Endothelial cell of umbilical vein (primary cell): ENCODE data around the gene SDC4. TPM values are rescaled to one million over a fixed set of nuclear protein-coding genes. Genes with fewer than 3 reads are reported as not detected.
A peak's percentile ranks its signal among the peaks of the same experiment; 100 is the strongest.

ENCODE experiments used
- BruUV-seq: library from RNA; stranded (reverse); fragments of 400-500 nt; replicated peaks from 2 replicates; lab custom pipeline; 2021; lab: Mats Ljungman, UMichigan
- CTCF ChIA-PET: fragments of 300-600, 350-600 bp; sonication (Branson Sonifier 250); formaldehyde crosslinking; loops from one replicate; lab custom pipeline; 2021; ENCODE audit warnings: antibody characterized with exemption, inconsistent platforms; lab: Charles Lee
- POLR2A ChIA-PET: fragments of 300-600, 350-600 bp; sonication (Branson Sonifier 250); formaldehyde crosslinking; loops from one replicate; lab custom pipeline; 2021; ENCODE audit warnings: antibody characterized with exemption, inconsistent platforms; lab: Charles Lee
- DNase-seq: peaks from one replicate; pipeline ENCODE4 v3.0.0-alpha.2; 2011; ENCODE audit warnings: low read depth, low spot score
- FAIRE-seq: peaks from 2 replicates; lab custom pipeline; 2011; peaks lifted over from hg19 to GRCh38; lab: Jason Lieb, UNC
- H2AFZ ChIP-seq: 2 replicates; pipeline ENCODE4 v1.6.0; 2012; ENCODE audit warnings: low read depth, low read length, control low read depth, inconsistent platforms
- H3K27ac ChIP-seq: 2 replicates; pipeline ENCODE4 v1.5.1; 2011; ENCODE audit warnings: low read depth, mild to moderate bottlenecking, control low read depth, low read length, moderate library complexity; ENCODE audit not compliant: insufficient read depth
- H3K27me3 ChIP-seq, 2 experiments: 2 replicates each; pipeline versions ENCODE4 v1.6.0 to v1.6.1; 2011; ENCODE audit warnings: low read length in 2 of 2, mixed read lengths in 1 of 2; ENCODE audit not compliant: control insufficient read depth in 2 of 2, insufficient read depth in 2 of 2
- H3K36me3 ChIP-seq, 2 experiments: 2 replicates in 1 of 2; 3 replicates in 1 of 2; pipeline ENCODE4 v1.5.1; 2011; ENCODE audit warnings: low read length in 2 of 2, mild to moderate bottlenecking in 1 of 2, moderate library complexity in 1 of 2; ENCODE audit not compliant: control insufficient read depth in 2 of 2, insufficient read depth in 2 of 2; ENCODE audit errors: extremely low read depth in 1 of 2
- H3K4me1 ChIP-seq: 3 replicates; pipeline ENCODE4 v1.5.1; 2011; ENCODE audit warnings: mild to moderate bottlenecking, low read length; ENCODE audit not compliant: control insufficient read depth, insufficient read depth; ENCODE audit errors: extremely low read depth
- H3K4me2 ChIP-seq: 2 replicates; pipeline ENCODE4 v1.6.1; 2011; ENCODE audit warnings: low read length, control low read depth, mixed read lengths; ENCODE audit not compliant: insufficient read depth
- H3K4me3 ChIP-seq, 3 experiments: fragments of 200-600 bp in 1 of 3; sonication (generic), shearing (Covaris generic) in 1 of 3; replicated peaks in 1 of 3; 2 replicates each; pipeline ENCODE4 v1.5.1; 2011 to 2016; ENCODE audit warnings: control low read depth in 3 of 3, low read length in 3 of 3, mild to moderate bottlenecking in 2 of 3, inconsistent platforms in 1 of 3, low read depth in 1 of 3, moderate library complexity in 1 of 3; ENCODE audit not compliant: insufficient read depth in 1 of 3
- H3K79me2 ChIP-seq: 2 replicates; pipeline ENCODE4 v1.6.0; 2012; ENCODE audit warnings: low read length, inconsistent platforms; ENCODE audit not compliant: control insufficient read depth, insufficient read depth
- H3K9ac ChIP-seq: replicated peaks from 2 replicates; pipeline ENCODE3; 2011; ENCODE audit warnings: low read length, control low read depth; ENCODE audit not compliant: insufficient read depth; ENCODE audit errors: extremely low read depth
- H3K9me1 ChIP-seq: replicated peaks from 3 replicates; pipeline ENCODE4 v1.6.0; 2011; ENCODE audit warnings: mild to moderate bottlenecking, low read length; ENCODE audit not compliant: control insufficient read depth, insufficient read depth; ENCODE audit errors: extremely low read depth
- H3K9me3 ChIP-seq: replicated peaks from 2 replicates; pipeline ENCODE4 v1.5.1; 2012; ENCODE audit warnings: low read length, inconsistent platforms; ENCODE audit not compliant: control insufficient read depth, insufficient read depth
- H4K20me1 ChIP-seq: replicated peaks from 2 replicates; pipeline ENCODE3; 2011; ENCODE audit warnings: mild to moderate bottlenecking, low read length; ENCODE audit not compliant: control insufficient read depth, insufficient read depth; ENCODE audit errors: extremely low read depth
- CTCF ChIP-seq, 2 donors: IDR thresholded peaks; 1 replicate in 1 of 2; 2 replicates in 1 of 2; pipeline ENCODE4 v1.5.1; 2011; ENCODE audit warnings: low read length in 2 of 2, mild to moderate bottlenecking in 2 of 2, moderate library complexity in 2 of 2, control low read depth in 1 of 2, inconsistent platforms in 1 of 2, low read depth in 1 of 2; ENCODE audit not compliant: insufficient read depth in 1 of 2; ENCODE audit errors: extremely low read depth in 1 of 2
- EZH2 ChIP-seq: IDR thresholded peaks from 2 replicates; pipeline ENCODE4 v1.6.1; 2012; ENCODE audit warnings: borderline replicate concordance, low read depth, mild to moderate bottlenecking, moderate library complexity, low read length, inconsistent platforms; ENCODE audit not compliant: severe bottlenecking
- FOS ChIP-seq: IDR thresholded peaks from 2 replicates; pipeline ENCODE4 v1.6.1; 2011; ENCODE audit warnings: mild to moderate bottlenecking, low read length, moderate library complexity, borderline replicate concordance; ENCODE audit not compliant: insufficient read depth
- GATA2 ChIP-seq: IDR thresholded peaks from 2 replicates; pipeline ENCODE4 v1.7.0; 2011; ENCODE audit warnings: low read depth, mild to moderate bottlenecking, moderate library complexity, mixed read lengths, low read length; ENCODE audit not compliant: insufficient read length, insufficient read depth
- JUN ChIP-seq: IDR thresholded peaks from 2 replicates; pipeline ENCODE4 v1.6.1; 2011; ENCODE audit warnings: borderline replicate concordance, low read depth; ENCODE audit not compliant: insufficient read length, insufficient read depth
- MYC ChIP-seq: IDR thresholded peaks from one replicate; pipeline ENCODE4 v1.6.1; 2011; ENCODE audit warnings: mild to moderate bottlenecking, low read depth, low read length
- POLR2A ChIP-seq: IDR thresholded peaks from 2 replicates; pipeline ENCODE4 v1.6.1; 2012; ENCODE audit warnings: low read depth, mild to moderate bottlenecking, control low read depth, low read length
- POLR2AphosphoS5 ChIP-seq: IDR thresholded peaks from 2 replicates; pipeline ENCODE4 v1.6.1; 2012; ENCODE audit warnings: low read depth, mild to moderate bottlenecking, control low read depth, low read length, moderate library complexity; ENCODE audit not compliant: insufficient read depth
- dilution Hi-C: fragments of 300-500 bp; cut with MboI; formaldehyde crosslinking; loops from one replicate; pipeline ENCODE4 v1.15.0; 2019; ENCODE audit warnings: low sequenced_read_pairs; ENCODE audit not compliant: extremely low pct_ligation_motif_present
- intact Hi-C: fragments of 100-400 bp; cut with micrococcal nuclease; formaldehyde crosslinking; loops from one replicate; pipeline ENCODE4 v1.10.0; 2022
- polyA plus RNA-seq, 4 experiments: library from polyadenylated mRNA; depleted of rRNA in 3 of 4; stranded (reverse) in 3 of 4; unstranded in 1 of 4; fragments of >200 nt; gene quantifications; 2 replicates each; pipeline versions ENCODE4 v1.2.1 to v1.2.3, GENCODE V29; 2011 to 2012; ENCODE audit warnings: missing spikeins in 1 of 4
- total RNA-seq: library from RNA; stranded (reverse); gene quantifications from 2 replicates; pipeline ENCODE4 v1.2.3, GENCODE V29; 2021
- TF ChIP-seq, protein P1 (sequence below): IDR thresholded peaks from 2 replicates; pipeline ENCODE4 v1.6.1; 2011; ENCODE audit not compliant: insufficient read depth, insufficient read length

The SDC4 gene
- total and polyA plus RNA-seq, 2 donors (not counting 3 experiments of a cell fraction or from before 2014, with no cell fraction given), result 26.3 to 32.0 TPM

DNA sequence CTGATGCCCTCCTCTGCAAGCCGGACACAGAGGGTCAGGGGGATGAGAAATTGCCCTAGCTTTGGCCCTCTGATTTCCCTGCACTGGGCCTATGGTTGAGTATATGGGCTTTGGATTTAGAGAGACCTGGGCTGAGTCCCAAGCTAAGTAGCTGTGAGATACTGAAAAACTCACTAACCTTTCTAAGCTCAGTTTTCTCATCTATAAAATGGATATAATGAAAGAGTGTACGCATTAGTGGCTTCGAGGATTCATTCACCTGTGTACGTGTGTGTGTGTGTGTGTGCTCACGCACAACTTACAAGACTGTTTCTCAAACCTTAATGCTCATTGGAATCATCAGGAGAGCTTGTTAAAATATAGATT lies 54.2 kb downstream of the SDC4 start:
- Histone ChIP-seq H3K9ac (no peak overlapping the region), H4K20me1 (no peaks in the 10 kb centered on the region), H3K4me3 (no peak overlapping the region), H3K27ac (no peak overlapping the region), H3K9me3 (no peaks in the 10 kb centered on the region), H3K4me2 (no peak overlapping the region), H3K4me1 (peaks cover 9% of the 10 kb centered on the region), H2AFZ (no peak overlapping the region), H3K79me2 (no peaks in the 10 kb centered on the region), H3K9me1 (no peaks in the 10 kb centered on the region), H3K27me3 (peaks cover 0 to 8% of the 10 kb centered on the region in 2 experiments), H3K36me3 (no peaks in the 10 kb centered on the region)
- TF ChIP-seq EZH2 (peak; percentile 11), JUN (no peak)
- dilution Hi-C loops, result no loop called here
- no TSS peak for BruUV-seq
- intact Hi-C loops, result loop anchor here (5.0 to 10.0 kb wide), 4 partner anchors 57 to 409 kb away; partner anchors contain the start of genes PABPC1L and YWHAB
- DNase-seq (no peak), FAIRE-seq (no peak)
- ChIA-PET POLR2A (interaction anchor here (1.1 kb wide), 1 partner anchor 8 kb away, joined by 3 read pairs; no protein-coding TSS in a partner anchor), CTCF (interaction anchor here (0.5 to 6.9 kb wide), 64 partner anchors 8 to 1761 kb away, joined by 3 to 169 read pairs (median 4); partner anchors contain the start of genes KCNS1, MATN4 and SYS1)

DNA sequence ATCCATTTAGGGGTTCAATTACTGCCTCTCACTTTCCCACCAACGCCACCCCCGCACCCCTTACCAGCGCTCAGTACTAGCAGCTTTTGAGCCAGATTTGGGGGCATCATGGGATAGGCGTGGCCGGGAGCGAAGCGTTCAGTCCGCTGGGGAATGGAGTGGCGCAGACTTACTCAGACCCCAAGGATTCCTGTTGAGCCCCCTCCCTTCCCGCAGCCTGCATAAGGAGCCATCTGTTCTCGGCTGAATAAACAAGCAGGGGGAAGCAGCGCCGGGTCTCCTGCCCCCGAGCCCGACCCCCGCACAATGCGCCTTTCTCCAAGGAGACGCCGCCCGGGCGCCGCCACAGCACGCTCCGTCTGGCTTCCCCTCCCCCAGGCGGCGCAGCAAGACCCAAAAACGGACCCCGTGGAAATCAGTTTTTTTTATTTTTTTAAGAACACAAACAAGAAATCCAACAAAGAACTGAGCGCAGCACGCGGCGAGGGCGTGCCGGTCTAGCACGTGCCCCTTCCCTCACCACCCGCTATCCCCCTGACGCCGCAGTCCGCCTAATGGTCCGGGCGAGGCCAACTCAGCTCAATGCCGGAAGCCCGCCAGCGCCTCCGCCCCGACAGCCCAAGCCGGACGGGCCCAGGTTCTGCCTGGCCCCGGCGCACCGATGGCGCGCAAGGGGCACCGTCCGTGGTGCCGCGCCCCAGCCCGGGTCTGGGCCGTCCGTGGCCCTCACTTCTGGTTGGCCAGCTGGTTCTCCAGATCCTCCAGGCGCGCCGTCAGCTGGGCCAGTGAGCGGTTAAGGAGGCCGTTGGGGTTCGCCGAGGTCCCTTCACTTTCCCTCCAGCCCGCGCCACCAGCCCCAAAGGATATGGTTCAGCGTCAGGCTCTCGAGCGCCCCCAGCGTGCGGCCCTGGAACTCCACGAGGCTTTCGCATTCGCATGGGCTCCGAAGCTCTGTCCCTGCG lies 54.9 kb downstream of the SDC4 start:
- intact Hi-C loops, result loop anchor here (5.0 to 10.0 kb wide), 4 partner anchors 56 to 409 kb away; partner anchors contain the start of genes PABPC1L and YWHAB
- Histone ChIP-seq H4K20me1 (no peaks in the 10 kb centered on the region), H3K27ac (peak overlapping the region; percentile 37), H3K4me2 (peak overlapping the region; percentile 69), H3K4me1 (peaks cover 9% of the 10 kb centered on the region), H3K9me3 (no peaks in the 10 kb centered on the region), H3K79me2 (no peaks in the 10 kb centered on the region), H3K9me1 (no peaks in the 10 kb centered on the region), H3K9ac (peak overlapping the region; percentile 64), H3K27me3 (peaks cover 0 to 8% of the 10 kb centered on the region in 2 experiments), H3K36me3 (no peaks in the 10 kb centered on the region), H3K4me3 (peak overlapping the region; percentile 33 to 51 (median 47)), H2AFZ (peak overlapping the region; percentile 98)
- DNase-seq (peak; percentile 76), FAIRE-seq (peak; percentile 83)
- CTCF ChIA-PET, result interaction anchor here (0.6 to 6.9 kb wide), 64 partner anchors 7 to 610 kb away, joined by 3 to 169 read pairs (median 4); partner anchors contain the start of genes KCNS1, MATN4 and SYS1
- POLR2A ChIA-PET, result interaction anchor here (1.1 kb wide), 1 partner anchor 9 kb away, joined by 3 read pairs; no protein-coding TSS in a partner anchor
- no TSS peak for BruUV-seq
- dilution Hi-C loops, result no loop called here
- TF ChIP-seq POLR2AphosphoS5 (peak; percentile 21), EZH2 (peak; percentile 18), POLR2A (no peak), JUN (no peak), GATA2 (no peak), MYC (no peak), CTCF (IDR thresholded peaks at IDR 0.05; ENCODE audit: extremely low read depth in 1 of 2, insufficient read depth in 1 of 2, low read depth in 1 of 2, low read length in 2 of 2) (peak; percentile 95 to 99), FOS (no peak)
- TF ChIP-seq, protein P1, sequence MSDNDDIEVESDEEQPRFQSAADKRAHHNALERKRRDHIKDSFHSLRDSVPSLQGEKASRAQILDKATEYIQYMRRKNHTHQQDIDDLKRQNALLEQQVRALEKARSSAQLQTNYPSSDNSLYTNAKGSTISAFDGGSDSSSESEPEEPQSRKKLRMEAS, result peak; percentile 16
